ENCODE data around the gene PRKG1. TPM values are rescaled to one million over a fixed set of nuclear protein-coding genes. Genes with fewer than 3 reads are reported as not detected.

Gene PRKG1
- total and polyA plus RNA-seq, 2 of the 4 experiments (the other 2 are of a cell fraction): 3.5 to 18.3 TPM

DNA sequence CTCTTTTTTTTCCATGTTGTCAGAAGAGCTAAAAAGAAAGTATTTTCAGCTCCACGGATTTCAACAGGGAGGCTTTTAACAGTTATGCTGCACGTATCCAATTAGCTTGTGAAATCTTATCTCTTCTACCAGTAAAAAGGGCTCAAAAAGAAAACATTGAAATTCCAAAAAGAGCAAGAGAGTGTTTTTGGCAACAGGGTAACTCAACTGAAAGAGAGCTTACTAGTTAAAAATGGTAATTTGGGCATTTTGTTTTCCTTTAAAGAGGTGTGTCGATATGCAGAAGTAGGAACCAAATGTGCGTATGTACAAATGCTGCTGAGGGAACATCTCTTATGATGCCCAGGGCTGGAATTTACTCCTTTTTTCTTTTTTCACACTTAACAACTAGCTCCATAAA is 292.8 kb downstream of the PRKG1 start:
- no peak overlapping the region for H3K9ac ChIP-seq (ENCODE audit: low read depth, low read length)
- H2BK15ac ChIP-seq (ENCODE audit: low read depth, low read length): no peak overlapping the region
- BruUV-seq (replicated peaks): no TSS peak
- no peak overlapping the region for H2BK120ac ChIP-seq (ENCODE audit: low read depth, low read length)
- H2AK5ac ChIP-seq (ENCODE audit: low read depth, low read length): no peak overlapping the region
- 0 out of 2 replicates have a peak, but pooled peaks cover 2% of the 10 kb centered on the region for H3K9me1 ChIP-seq (ENCODE audit: insufficient read depth, low read length)
- TF ChIP-seq RFX5 (IDR thresholded peaks at IDR 0.05; ENCODE audit: low read depth, low read length) (no peak), RCOR1 (IDR thresholded peaks at IDR 0.05; ENCODE audit: insufficient replicate concordance, low read length) (no peak), SMC3 (IDR thresholded peaks at IDR 0.05; ENCODE audit: low read depth, low read length) (no peak), POLR2A (IDR thresholded peaks at IDR 0.05; ENCODE audit: low read depth, low read length) (no peak)
- TF ChIP-seq, protein P1, sequence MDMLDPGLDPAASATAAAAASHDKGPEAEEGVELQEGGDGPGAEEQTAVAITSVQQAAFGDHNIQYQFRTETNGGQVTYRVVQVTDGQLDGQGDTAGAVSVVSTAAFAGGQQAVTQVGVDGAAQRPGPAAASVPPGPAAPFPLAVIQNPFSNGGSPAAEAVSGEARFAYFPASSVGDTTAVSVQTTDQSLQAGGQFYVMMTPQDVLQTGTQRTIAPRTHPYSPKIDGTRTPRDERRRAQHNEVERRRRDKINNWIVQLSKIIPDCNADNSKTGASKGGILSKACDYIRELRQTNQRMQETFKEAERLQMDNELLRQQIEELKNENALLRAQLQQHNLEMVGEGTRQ (IDR thresholded peaks at IDR 0.05; ENCODE audit: low read depth, low read length): no peak
- in situ Hi-C loops (cut with MboI; ENCODE audit: low sequenced_read_pairs): no loop called here
- H3K79me1 ChIP-seq (ENCODE audit: low read depth in 1 of 2, low read length in 2 of 2): peaks cover 7 to 8% of the 10 kb centered on the region in 2 experiments; a peak in 3 of 4 replicates
- H3K4ac ChIP-seq (ENCODE audit: low read depth, low read length): no peak overlapping the region
- H3K9me3 ChIP-seq (ENCODE audit: control insufficient read depth, insufficient read depth, low read length): no peaks in the 10 kb centered on the region
- no peaks in the 10 kb centered on the region for H3K36me3 ChIP-seq (ENCODE audit: control insufficient read depth, insufficient read depth, low read length)
- H2AFZ ChIP-seq (replicated peaks; ENCODE audit: low read length, poor library complexity): no peak overlapping the region
- dilution Hi-C loops (cut with HindIII; ENCODE audit: low sequenced_read_pairs, unreplicated experiment): no loop called here
- H4K91ac ChIP-seq (ENCODE audit: insufficient read depth, low read depth, low read length): no peak overlapping the region
- H3K4me2 ChIP-seq (ENCODE audit: low read depth, low read length): no peak overlapping the region
- no peak overlapping the region for H3K56ac ChIP-seq (ENCODE audit: extremely low read depth, insufficient read depth, low read length)
- H4K5ac ChIP-seq (ENCODE audit: low read depth, low read length): no peak overlapping the region
- H2AK9ac ChIP-seq (replicated peaks; ENCODE audit: low read depth, low read length, poor library complexity): no peak overlapping the region
- no peak overlapping the region for H3K14ac ChIP-seq (replicated peaks; ENCODE audit: low read depth, low read length)
- no peak overlapping the region for H3K18ac ChIP-seq (ENCODE audit: low read depth, low read length)
- H4K20me1 ChIP-seq (ENCODE audit: insufficient read depth, low read length): no peaks in the 10 kb centered on the region
- no peaks in the 10 kb centered on the region for H3K4me1 ChIP-seq (ENCODE audit: control insufficient read depth, insufficient read depth, low read length)
- H4K8ac ChIP-seq (ENCODE audit: low read depth in 2 of 2, low read length in 2 of 2): no peak overlapping the region
- no peak overlapping the region for H3K23ac ChIP-seq (ENCODE audit: low read depth, low read length)
- no peak overlapping the region for H2BK20ac ChIP-seq (ENCODE audit: low read depth, low read length)
- intact Hi-C loops (cut with micrococcal nuclease): no loop called here
- no peak overlapping the region for H3K27ac ChIP-seq (ENCODE audit: insufficient read depth, low read length)
- no CpG with 5 or more reads among the region's 4 CpGs for WGBS, 2 experiments (ENCODE audit: extremely low coverage in 2 of 2, insufficient read length in 1 of 2)
- CTCF ChIA-PET: no interaction called here
- ATAC-seq (ENCODE audit: low read depth) (no peak), DNase-seq (no peak)
- POLR2A ChIA-PET (ENCODE audit: unreplicated experiment): no interaction called here
- no peaks in the 10 kb centered on the region for H3K27me3 ChIP-seq (ENCODE audit: control insufficient read depth, insufficient read depth, low read length)
- no peak overlapping the region for H2BK5ac ChIP-seq (ENCODE audit: low read depth, low read length, poor library complexity, severe bottlenecking)
- no peak overlapping the region for H3K4me3 ChIP-seq (ENCODE audit: insufficient read depth, low read depth, low read length)
